Measurements from ENCODE around the gene PPP1R12C.

- TF ChIP-seq POLR2A (IDR thresholded peaks at IDR 0.05) (no peak), CTCF (IDR thresholded peaks at IDR 0.05) (no peak)
These were observed 29.9 kb downstream of the PPP1R12C start for GRCh38 chr19:55087542-55087901.

Data from tibial nerve (tissue), 3 donors.